Hippocampal formation (tissue), 2 donors: ENCODE data around the gene EHMT1.
"Not testable (repeated sequence)": the region's sequence is repeated elsewhere in the genome, so short reads cannot be mapped to it uniquely, and the experiment has no call there.

Source experiments
- DNase-seq, 2 donors: peaks; one replicate each; lab custom pipeline; 2025; lab: John Stamatoyannopoulos, UW

EHMT1 gene

GRCh38 chr9:137694962-137695875 is 76.4 kb downstream of the EHMT1 start:
- DNase-seq: peak; percentile 69 to 73

GRCh38 chr9:137696136-137696925 is 77.5 kb downstream of the EHMT1 start:
- DNase-seq: no peak

- no peak for DNase-seq
These were observed 78.4 kb downstream of the EHMT1 start for GRCh38 chr9:137697193-137697592.

GRCh38 chr9:137697832-137698231 is 79.0 kb downstream of the EHMT1 start:
- DNase-seq: no peak

- DNase-seq: no peak
These were observed 82.1 kb downstream of the EHMT1 start for GRCh38 chr9:137700911-137701310.

- DNase-seq: no peak
These were observed 84.0 kb downstream of the EHMT1 start for GRCh38 chr9:137702615-137703379.

- DNase-seq: no peak
These were observed 85.2 kb downstream of the EHMT1 start for GRCh38 chr9:137703842-137704508.

GRCh38 chr9:137705443-137705863 is 86.6 kb downstream of the EHMT1 start:
- no peak for DNase-seq

GRCh38 chr9:137705906-137706305 is 87.1 kb downstream of the EHMT1 start:
- DNase-seq: no peak

GRCh38 chr9:137707361-137707760 is 88.6 kb downstream of the EHMT1 start:
- DNase-seq: no peak

- DNase-seq: no peak
These were observed 89.9 kb downstream of the EHMT1 start for GRCh38 chr9:137708590-137709284.

- no peak for DNase-seq
These were observed 90.8 kb downstream of the EHMT1 start for GRCh38 chr9:137709411-137710101.

- DNase-seq: no peak
These were observed 91.9 kb downstream of the EHMT1 start for GRCh38 chr9:137710704-137711103.

GRCh38 chr9:137711678-137712105 is 92.9 kb downstream of the EHMT1 start:
- DNase-seq: no peak

- no peak for DNase-seq
These were observed 96.5 kb downstream of the EHMT1 start for GRCh38 chr9:137715321-137715720.

- DNase-seq: not testable (repeated sequence)
These were observed 97.3 kb downstream of the EHMT1 start for GRCh38 chr9:137715866-137716693.

- DNase-seq: no peak
These were observed 98.0 kb downstream of the EHMT1 start for GRCh38 chr9:137716694-137717287.

GRCh38 chr9:137717776-137718327 is 99.0 kb downstream of the EHMT1 start:
- DNase-seq: no peak

GRCh38 chr9:137719194-137719593 is 100.4 kb downstream of the EHMT1 start:
- no peak for DNase-seq
